Mucosa of gallbladder (tissue), 1 donor: ENCODE measurements around the gene ATP6V1F. TPM values are rescaled to one million over a fixed set of nuclear protein-coding genes. Genes with fewer than 3 reads are reported as not detected.

Experiments used
- total RNA-seq: library from RNA; stranded (reverse); gene quantifications from one replicate; pipeline ENCODE4 v1.2.1, GENCODE V29; 2021
- donor health status: DM: no; HTN: no; CAD: no.

Gene ATP6V1F
- total RNA-seq, 1 donor from 2014 or later: 118 TPM

Other genes with a start within 250 kb of the ATP6V1F start
- gene GARIN1A, start 190.6 kb upstream of the ATP6V1F start, total RNA-seq: 2.6 TPM
- 75.8 TPM for gene CALU, start 123.5 kb upstream of the ATP6V1F start, total RNA-seq
- not detected for gene OPN1SW, start 87.1 kb upstream of the ATP6V1F start, total RNA-seq
- gene CCDC136, start 70.9 kb upstream of the ATP6V1F start, total RNA-seq: 25.3 TPM
- 236 TPM for gene FLNC, start 32.5 kb upstream of the ATP6V1F start, total RNA-seq
- 5.2 TPM for gene KCP, start 47.9 kb downstream of the ATP6V1F start, total RNA-seq
- 18.8 TPM for gene IRF5, start 75.1 kb downstream of the ATP6V1F start, total RNA-seq
- gene TNPO3, start 192.3 kb downstream of the ATP6V1F start, total RNA-seq: 44.0 TPM